ENCODE measurements around the gene LRRN4CL.

The LRRN4CL gene

DNA sequence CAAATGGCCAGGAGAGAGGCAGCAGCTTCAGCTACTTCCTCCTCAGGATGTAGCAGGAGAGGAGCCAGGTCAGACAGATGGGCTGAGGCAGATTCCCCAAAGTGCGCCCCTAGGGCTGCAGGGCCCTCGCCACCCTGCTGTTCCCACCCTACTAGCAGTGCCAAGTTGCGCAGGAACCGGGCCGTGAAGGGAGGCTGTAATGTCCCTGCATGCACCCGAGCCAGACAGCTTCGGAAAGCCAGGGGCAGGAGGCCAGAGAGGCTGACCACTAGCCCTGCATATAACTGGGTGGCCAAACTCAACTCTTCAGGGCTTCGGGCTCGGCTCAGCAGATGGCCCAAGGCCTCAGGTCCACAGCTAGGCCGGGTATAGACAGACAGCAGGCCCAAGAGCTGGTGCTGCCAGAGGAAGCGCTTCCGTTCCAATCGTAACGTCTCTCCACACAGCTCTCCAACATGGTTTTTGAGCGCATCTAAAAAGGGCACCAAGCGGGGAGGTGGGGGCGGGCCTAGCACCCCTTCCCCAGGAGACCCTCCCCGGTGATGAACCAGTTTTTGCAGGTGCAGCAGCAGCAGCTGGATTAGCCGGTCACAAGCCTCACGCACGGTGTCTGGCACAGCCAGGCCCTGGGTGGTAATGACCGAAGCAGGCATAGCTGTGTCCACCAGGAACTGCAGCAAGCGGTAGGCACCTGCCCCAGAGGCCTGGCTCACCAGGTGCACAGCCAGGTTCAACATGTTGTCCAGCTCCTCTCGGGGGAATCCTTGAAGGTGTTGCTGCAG lies 41.0 kb downstream of the LRRN4CL start:
- TF ChIP-seq, protein P1, sequence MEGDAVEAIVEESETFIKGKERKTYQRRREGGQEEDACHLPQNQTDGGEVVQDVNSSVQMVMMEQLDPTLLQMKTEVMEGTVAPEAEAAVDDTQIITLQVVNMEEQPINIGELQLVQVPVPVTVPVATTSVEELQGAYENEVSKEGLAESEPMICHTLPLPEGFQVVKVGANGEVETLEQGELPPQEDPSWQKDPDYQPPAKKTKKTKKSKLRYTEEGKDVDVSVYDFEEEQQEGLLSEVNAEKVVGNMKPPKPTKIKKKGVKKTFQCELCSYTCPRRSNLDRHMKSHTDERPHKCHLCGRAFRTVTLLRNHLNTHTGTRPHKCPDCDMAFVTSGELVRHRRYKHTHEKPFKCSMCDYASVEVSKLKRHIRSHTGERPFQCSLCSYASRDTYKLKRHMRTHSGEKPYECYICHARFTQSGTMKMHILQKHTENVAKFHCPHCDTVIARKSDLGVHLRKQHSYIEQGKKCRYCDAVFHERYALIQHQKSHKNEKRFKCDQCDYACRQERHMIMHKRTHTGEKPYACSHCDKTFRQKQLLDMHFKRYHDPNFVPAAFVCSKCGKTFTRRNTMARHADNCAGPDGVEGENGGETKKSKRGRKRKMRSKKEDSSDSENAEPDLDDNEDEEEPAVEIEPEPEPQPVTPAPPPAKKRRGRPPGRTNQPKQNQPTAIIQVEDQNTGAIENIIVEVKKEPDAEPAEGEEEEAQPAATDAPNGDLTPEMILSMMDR (IDR thresholded peaks at IDR 0.05): no peak
- Mint-ChIP-seq H3K27ac (no peak overlapping the region), H3K36me3 (ENCODE audit: low read depth) (peaks cover 20% of the 10 kb centered on the region), H3K4me3 (no peak overlapping the region), H3K9me3 (no peaks in the 10 kb centered on the region), H3K27me3 (ENCODE audit: low read depth, poor library complexity) (peaks cover 4% of the 10 kb centered on the region), H3K4me1 (peaks cover 38% of the 10 kb centered on the region)
- DNase-seq: no peak

DNA sequence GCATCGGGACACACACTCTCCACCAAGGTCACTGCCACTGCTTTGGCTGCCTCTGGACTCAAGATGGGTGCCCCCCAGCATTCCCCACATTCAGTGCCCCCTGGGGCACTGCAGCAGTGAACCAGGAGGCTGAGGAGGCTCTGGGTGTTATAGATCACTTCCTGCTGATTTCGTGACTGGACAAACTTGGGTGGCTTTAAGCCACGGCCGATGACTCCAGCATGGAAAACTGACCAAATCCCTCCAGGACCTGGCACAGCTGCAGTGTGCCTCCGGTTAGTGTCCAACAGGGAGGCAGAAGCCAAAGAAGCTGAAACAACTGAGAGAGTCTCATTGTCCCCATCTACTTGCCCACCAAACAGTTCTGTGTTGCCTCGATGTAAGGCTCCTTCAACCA lies 41.7 kb downstream of the LRRN4CL start:
- peak overlapping the region; percentile 32 for H3K27ac Mint-ChIP-seq
- peaks cover 4% of the 10 kb centered on the region for H3K27me3 Mint-ChIP-seq (ENCODE audit: low read depth, poor library complexity)
- H3K36me3 Mint-ChIP-seq (ENCODE audit: low read depth): peaks cover 20% of the 10 kb centered on the region
- TF ChIP-seq, protein P1 (IDR thresholded peaks at IDR 0.05): no peak
- no peak for DNase-seq
- no peak overlapping the region for H3K4me3 Mint-ChIP-seq
- H3K4me1 Mint-ChIP-seq: peaks cover 35% of the 10 kb centered on the region
- H3K9me3 Mint-ChIP-seq: no peaks in the 10 kb centered on the region

- no peaks in the 10 kb centered on the region for H3K9me3 Mint-ChIP-seq
- peaks cover 4% of the 10 kb centered on the region for H3K27me3 Mint-ChIP-seq (ENCODE audit: low read depth, poor library complexity)
- H3K36me3 Mint-ChIP-seq (ENCODE audit: low read depth): peaks cover 20% of the 10 kb centered on the region
- H3K4me3 Mint-ChIP-seq: peak overlapping the region; percentile 99
- no peak for DNase-seq
- peaks cover 29% of the 10 kb centered on the region for H3K4me1 Mint-ChIP-seq
- TF ChIP-seq, protein P1 (IDR thresholded peaks at IDR 0.05): no peak
- peak overlapping the region; percentile 99 for H3K27ac Mint-ChIP-seq
Measured at GRCh38 chr11:62646825-62647608, 42.3 kb downstream of the LRRN4CL start.

DNA sequence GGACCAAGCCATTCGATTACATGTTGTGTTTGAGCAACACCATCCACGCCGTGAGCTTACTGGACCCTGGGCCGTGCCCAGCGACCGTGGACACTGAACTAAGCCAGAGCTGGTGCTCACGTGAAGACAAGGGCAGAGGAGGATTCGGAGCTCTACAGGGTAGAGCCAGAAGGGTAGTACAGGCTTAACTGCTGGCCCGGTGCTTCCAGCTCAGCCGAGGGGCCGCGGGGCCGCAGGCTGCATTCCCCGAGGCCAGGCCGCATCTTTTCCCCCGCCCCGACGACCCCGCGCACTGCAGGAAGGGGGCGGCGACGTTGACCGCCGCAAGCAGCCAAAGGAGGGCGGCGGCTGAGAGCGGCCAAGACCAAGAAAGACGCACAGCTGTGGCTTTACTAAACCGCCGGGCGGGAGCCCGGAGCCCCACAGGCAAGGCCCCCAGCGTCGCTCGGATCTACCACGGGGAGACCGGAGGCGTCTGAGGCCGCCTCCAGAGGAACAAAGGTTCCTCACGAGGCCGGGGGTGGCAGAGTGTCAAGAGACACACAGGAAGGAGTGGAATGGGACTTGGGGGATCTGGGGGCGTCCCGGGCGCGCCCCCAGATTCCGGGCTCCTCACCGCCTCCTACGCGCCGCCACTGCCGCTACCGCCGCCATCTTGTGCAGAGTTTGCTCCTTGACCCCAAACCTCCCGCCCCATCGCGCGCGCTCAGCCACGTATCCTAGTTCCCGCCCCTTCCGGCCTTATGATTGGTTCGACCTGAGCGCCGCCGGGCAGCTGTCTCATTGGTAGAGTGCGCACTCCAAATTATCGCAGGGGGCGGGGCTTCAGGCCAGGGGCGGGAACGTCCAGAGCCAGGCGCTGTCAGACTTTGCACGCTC lies 43.1 kb downstream of the LRRN4CL start, which contains the start of gene GANAB:
Gene GANAB (minus strand): TSS at position 668 of the 879 bp plus-strand sequence. CDS start 14 bp downstream, at position 654.
- H3K27ac Mint-ChIP-seq: peak within 1 kb of the TSS; percentile 99
- H3K9me3 Mint-ChIP-seq: no peaks in the 10 kb centered on the region
- peaks cover 25% of the 10 kb centered on the region for H3K4me1 Mint-ChIP-seq
- peaks cover 24% of the 10 kb centered on the region for H3K36me3 Mint-ChIP-seq (ENCODE audit: low read depth)
- DNase-seq: peak; percentile 99
- TF ChIP-seq, protein P1 (IDR thresholded peaks at IDR 0.05): no peak
- H3K4me3 Mint-ChIP-seq: peak within 1 kb of the TSS; percentile 99
- peaks cover 6% of the 10 kb centered on the region for H3K27me3 Mint-ChIP-seq (ENCODE audit: low read depth, poor library complexity)

- Mint-ChIP-seq H3K4me3 (peak overlapping the region; percentile 99), H3K36me3 (ENCODE audit: low read depth) (peaks cover 29% of the 10 kb centered on the region), H3K4me1 (peaks cover 29% of the 10 kb centered on the region), H3K27me3 (ENCODE audit: low read depth, poor library complexity) (peaks cover 6% of the 10 kb centered on the region), H3K27ac (peak overlapping the region; percentile 99), H3K9me3 (no peaks in the 10 kb centered on the region)
- TF ChIP-seq, protein P1 (IDR thresholded peaks at IDR 0.05): no peak
- DNase-seq: no peak
Measured at GRCh38 chr11:62645671-62645945, 43.7 kb downstream of the LRRN4CL start.
